GM12891 (cell line): ENCODE measurements around the gene NDUFB4.

Experiments
- DNase-seq: peaks from one replicate; pipeline ENCODE4 v3.0.0; 2011; ENCODE audit warnings: low spot score; ENCODE audit not compliant: insufficient read length
- FAIRE-seq: peaks from 2 replicates; lab custom pipeline; 2011; peaks lifted over from hg19 to GRCh38; lab: Jason Lieb, UNC
- PAX5 ChIP-seq: IDR thresholded peaks from 2 replicates; pipeline ENCODE4 v1.6.1; 2011; ENCODE audit warnings: low read length, moderate library complexity, mild to moderate bottlenecking; ENCODE audit not compliant: insufficient read depth, severe bottlenecking
- POLR2A ChIP-seq: IDR thresholded peaks from 2 replicates; pipeline ENCODE4 v1.6.1; 2011; ENCODE audit warnings: low read depth, low read length, control low read depth
- POLR2AphosphoS5 ChIP-seq: IDR thresholded peaks from 2 replicates; pipeline ENCODE4 v1.6.1; 2011; ENCODE audit warnings: low read depth, low read length, control low read depth
- POU2F2 ChIP-seq: IDR thresholded peaks from 2 replicates; pipeline ENCODE4 v1.6.1; 2011; ENCODE audit warnings: low read depth, mild to moderate bottlenecking, control low read depth, low read length, moderate library complexity
- SPI1 ChIP-seq: IDR thresholded peaks from 2 replicates; pipeline ENCODE4 v1.6.1; 2011; ENCODE audit warnings: low read depth, low read length, control low read depth
- TAF1 ChIP-seq: IDR thresholded peaks from 2 replicates; pipeline ENCODE4 v1.6.1; 2011; ENCODE audit warnings: low read depth, low read length, control low read depth

The NDUFB4 gene

DNA sequence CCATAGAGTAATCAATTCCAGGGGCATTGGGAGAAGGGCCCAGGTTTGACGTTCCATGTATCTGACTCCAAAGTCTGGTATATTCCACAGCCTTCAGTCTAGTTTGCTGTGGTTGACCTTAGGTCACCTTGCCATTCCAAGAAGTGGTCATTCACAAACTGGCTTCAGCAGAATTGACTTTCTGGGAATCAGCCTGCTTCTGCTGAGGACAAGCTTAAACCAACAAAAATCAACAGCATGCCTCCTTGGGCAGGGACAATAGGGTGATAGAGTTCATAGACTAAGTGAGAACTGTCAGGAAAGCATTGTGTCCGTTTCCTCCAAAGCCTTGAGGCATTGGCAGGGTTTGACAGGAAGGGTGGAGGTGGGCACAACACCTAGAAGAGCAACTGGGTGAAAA, 24.1 kb upstream of the NDUFB4 start:
- TF ChIP-seq PAX5 (no peak), SPI1 (no peak), POU2F2 (no peak), POLR2AphosphoS5 (no peak), POLR2A (no peak), TAF1 (no peak)
- FAIRE-seq (no peak), DNase-seq (no peak)

DNA sequence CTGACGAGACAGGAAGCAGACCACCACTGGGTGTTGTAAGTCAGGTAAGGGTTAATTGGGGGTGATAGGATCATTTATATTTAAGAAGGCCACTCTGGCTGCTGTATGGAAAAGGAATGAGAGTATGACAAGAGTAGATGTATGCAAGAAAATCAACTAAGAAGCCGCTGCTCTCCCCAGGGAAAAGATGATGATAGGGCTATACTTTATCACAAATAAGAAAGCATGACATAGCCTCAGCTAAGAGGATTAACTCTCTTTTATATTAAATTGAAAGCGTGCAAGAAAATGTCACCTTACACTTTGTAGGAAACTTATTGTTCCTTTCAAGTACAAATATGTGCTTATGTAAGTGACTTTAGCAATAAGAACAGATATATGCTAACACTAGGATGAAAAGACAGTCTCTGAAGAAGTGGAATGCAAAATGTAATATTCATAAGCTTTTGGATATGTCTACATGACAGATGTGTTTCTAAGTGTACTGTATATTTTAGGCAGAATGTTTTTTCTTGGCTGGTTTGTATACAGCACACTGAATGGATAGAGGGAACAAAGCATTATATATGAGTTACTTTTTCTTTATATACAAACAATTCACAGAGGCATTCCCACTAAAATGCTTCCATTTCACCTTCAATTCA, 8.7 kb upstream of the NDUFB4 start:
- TF ChIP-seq POU2F2: no peak
- no peak for TF ChIP-seq SPI1
- TF ChIP-seq POLR2AphosphoS5: no peak
- no peak for TF ChIP-seq TAF1
- TF ChIP-seq POLR2A: no peak
- TF ChIP-seq PAX5: no peak
- no peak for FAIRE-seq
- no peak for DNase-seq

- no peak for DNase-seq
- FAIRE-seq: no peak
- TF ChIP-seq POLR2AphosphoS5 (no peak), PAX5 (no peak), POLR2A (no peak), TAF1 (no peak), SPI1 (no peak), POU2F2 (no peak)
Measured at GRCh38 chr3:120595788-120596115, 384 bp upstream of the NDUFB4 start.

GRCh38 chr3:120596853-120597223, 702 bp downstream of the NDUFB4 start:
- no peak for FAIRE-seq
- TF ChIP-seq POLR2A (no peak), POU2F2 (no peak), POLR2AphosphoS5 (no peak), TAF1 (no peak), SPI1 (no peak), PAX5 (no peak)
- DNase-seq: no peak

DNA sequence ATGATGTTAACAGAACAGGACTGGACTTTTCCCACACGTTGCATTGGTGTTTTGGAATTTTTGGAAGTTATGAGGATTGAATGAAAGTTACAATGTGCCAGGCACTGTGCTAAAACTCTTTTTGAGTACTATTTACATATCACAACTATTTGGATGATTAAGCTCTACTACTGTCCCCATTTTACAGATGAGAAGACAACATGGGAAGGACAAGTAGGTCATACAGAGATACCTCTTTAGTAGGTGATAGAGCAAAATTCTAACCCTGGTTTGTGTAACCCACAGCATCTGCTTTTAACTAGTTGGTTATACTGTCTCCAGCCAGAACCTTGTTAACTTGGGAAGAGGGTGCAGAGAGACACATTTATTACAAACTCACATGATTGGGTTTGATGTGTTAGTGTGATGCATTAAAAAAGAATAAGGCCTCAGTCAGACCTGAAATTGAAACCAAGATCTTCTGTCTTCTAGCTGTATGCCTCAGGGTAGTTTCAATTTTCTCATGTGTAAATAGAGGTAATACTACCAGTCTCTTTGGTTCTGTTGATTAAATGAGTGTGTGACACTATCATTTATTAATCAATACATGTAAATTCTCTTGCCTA, 1.4 kb downstream of the NDUFB4 start:
- FAIRE-seq (peak; percentile 76), DNase-seq (no peak)
- no peak for TF ChIP-seq TAF1
- no peak for TF ChIP-seq POLR2A
- TF ChIP-seq POLR2AphosphoS5: no peak
- TF ChIP-seq POU2F2: no peak
- no peak for TF ChIP-seq SPI1
- TF ChIP-seq PAX5: no peak

- FAIRE-seq: no peak
- DNase-seq: no peak
- TF ChIP-seq SPI1 (no peak), PAX5 (no peak), TAF1 (no peak), POU2F2 (no peak), POLR2AphosphoS5 (no peak), POLR2A (no peak)
Measured at GRCh38 chr3:120599211-120599610, 3.1 kb downstream of the NDUFB4 start.

GRCh38 chr3:120601554-120601953, 5.4 kb downstream of the NDUFB4 start:
- FAIRE-seq (no peak), DNase-seq (no peak)
- TF ChIP-seq POLR2AphosphoS5 (no peak), POLR2A (no peak), POU2F2 (no peak), PAX5 (no peak), SPI1 (no peak), TAF1 (no peak)

- no peak for FAIRE-seq
- no peak for DNase-seq
- TF ChIP-seq SPI1 (no peak), POU2F2 (no peak), POLR2A (peak; percentile 20; the same call in 1 of the 2 replicates), POLR2AphosphoS5 (peak; percentile 66; the same call in 1 of the 2 replicates)
Measured at GRCh38 chr3:120602682-120603081, 6.5 kb downstream of the NDUFB4 start.

- no peak for DNase-seq
- FAIRE-seq: no peak
- TF ChIP-seq SPI1 (no peak), POLR2A (no peak), POU2F2 (no peak), PAX5 (no peak), TAF1 (no peak), POLR2AphosphoS5 (no peak)
Measured at GRCh38 chr3:120604382-120604781, 8.2 kb downstream of the NDUFB4 start.

GRCh38 chr3:120604784-120605183, 8.6 kb downstream of the NDUFB4 start:
- no peak for TF ChIP-seq POLR2AphosphoS5
- TF ChIP-seq SPI1: no peak
- TF ChIP-seq POU2F2: no peak
- TF ChIP-seq PAX5: no peak
- TF ChIP-seq TAF1: no peak
- TF ChIP-seq POLR2A: no peak
- FAIRE-seq (no peak), DNase-seq (no peak)
